ENCODE results near the gene DIPK1C.

Gene DIPK1C

DNA sequence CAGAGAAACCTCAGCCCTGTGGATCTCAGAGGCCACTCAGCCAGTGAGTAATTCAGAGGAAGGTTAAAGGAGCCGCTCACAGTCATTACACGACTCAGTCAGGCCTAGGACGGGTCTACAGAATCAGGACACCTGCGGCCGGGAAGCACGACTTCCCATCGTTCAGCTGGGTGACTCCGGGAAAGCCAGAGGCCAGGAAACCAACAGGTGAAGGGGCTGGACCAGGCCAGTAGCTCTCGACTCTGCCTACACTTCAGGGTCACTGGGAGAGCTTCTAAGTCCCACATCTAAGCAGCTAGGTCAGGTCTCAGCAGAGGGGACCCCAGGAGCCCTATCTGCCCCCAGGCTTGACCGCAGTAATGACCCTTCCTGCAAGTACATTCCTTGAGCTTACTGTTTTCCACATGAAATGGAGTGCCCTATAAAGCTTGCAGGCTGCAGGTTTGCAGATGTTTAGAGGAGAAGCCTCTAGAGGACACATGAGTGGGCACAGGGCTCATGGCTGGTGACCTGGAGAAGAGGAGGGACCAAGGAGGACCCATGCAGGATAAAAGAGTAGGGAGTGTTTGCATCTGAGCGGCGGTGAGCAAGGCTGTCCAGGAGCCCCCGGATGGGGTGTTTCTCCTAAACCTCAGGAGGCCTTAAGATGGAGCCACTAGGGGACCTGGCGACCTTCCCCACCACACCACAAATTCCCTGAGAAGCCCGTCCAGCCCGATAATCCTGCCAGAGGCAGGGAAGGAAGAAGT is 9.5 kb downstream of the DIPK1C start:
- DNase-seq = no peak

DNA sequence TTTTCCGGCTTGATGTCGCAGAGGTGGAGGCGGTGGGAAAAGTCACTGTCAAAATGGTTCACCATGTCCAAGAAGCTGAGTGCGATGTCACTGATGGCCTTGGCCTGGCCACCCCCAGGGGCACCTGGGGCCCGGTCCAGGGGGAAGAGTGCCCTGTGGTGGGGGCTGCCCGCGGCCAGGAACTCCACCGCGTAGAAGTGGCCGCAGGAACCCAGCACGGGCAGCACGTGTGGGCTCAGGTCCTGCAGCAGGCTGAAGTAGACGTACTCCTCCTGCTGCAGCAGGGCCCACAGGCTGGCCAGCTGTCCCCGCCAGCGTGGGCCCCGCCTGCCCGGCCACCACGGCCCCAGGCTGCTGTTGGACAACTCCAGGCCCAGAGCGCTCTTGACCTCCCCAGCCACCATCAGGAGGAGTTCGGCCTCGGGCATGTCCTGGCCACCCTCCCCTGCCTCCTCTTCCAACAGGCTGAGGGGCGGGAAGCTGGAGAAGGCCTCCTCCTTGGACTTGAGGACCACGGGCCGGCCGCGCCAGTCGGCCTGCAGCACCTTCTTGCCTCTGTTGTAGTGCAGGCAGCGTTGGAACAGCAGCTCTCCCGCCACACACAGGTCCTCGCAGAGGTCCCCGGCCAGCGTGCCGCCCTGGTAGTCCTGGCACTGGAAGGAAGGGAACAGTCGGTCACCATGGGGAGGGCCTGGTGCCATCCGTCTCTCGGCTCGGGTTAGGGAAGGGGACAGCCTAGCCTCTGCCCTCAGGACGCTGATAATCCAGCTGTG is 10.3 kb downstream of the DIPK1C start:
- no peak for DNase-seq

DNA sequence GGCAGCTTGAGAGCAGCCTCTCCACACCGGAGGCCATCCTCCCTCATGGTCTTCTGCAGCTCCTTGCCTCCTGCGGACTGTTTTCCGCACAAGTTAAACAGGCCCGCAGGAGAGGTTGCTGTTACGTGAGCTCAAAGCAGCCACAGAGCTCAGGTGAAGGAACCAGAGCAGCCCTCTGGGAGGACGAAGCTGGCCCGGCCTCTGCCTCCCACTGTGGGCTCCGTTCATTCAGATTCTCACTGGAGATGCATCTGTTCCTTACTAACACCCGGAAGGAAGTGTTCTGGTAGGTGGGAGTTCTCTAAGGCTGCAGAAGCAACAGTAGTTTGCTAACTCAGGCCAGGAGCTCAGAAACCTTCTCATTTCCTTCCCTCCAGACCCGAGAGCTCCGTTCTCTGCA is 10.9 kb downstream of the DIPK1C start:
- DNase-seq = no peak

DNA sequence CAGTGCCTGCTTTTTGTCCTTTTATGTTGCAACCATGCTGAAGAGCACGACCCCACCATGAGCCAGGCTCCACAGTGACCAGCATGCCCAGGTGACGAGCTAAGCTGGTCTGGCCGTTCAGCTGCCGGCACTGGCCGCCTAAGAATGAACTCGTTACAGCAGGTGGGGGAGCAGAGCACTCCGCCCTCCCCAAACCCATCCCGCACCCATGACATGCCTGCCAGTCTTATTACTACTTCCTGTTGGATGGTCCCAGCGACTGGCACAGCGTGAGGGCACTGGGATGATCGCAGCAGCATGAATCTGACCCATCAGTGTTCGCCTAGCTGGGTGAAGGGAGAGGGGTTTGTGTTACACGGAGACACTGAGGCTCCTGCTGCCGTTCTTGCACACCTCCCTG is 11.5 kb downstream of the DIPK1C start:
- no peak for DNase-seq

DNA sequence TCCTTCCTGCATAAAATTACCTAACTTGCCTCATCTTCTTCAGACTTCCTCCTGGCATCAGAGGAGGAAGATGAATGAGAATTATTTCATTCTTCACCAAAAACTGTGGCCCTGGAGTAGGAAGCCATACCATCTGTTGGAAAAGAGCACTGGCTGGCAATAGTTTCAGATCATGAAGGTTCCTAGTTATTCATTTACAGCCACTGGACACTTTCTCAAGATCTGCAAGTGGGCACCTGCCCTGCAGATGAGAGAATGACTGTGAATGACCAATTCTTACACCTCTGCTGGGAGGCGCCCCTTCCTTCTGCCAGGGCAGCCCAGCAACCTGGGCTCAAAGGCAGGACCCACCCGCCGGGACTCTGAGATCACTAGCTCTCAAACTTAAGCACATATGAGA is 13.0 kb downstream of the DIPK1C start:
- no peak for DNase-seq

DNA sequence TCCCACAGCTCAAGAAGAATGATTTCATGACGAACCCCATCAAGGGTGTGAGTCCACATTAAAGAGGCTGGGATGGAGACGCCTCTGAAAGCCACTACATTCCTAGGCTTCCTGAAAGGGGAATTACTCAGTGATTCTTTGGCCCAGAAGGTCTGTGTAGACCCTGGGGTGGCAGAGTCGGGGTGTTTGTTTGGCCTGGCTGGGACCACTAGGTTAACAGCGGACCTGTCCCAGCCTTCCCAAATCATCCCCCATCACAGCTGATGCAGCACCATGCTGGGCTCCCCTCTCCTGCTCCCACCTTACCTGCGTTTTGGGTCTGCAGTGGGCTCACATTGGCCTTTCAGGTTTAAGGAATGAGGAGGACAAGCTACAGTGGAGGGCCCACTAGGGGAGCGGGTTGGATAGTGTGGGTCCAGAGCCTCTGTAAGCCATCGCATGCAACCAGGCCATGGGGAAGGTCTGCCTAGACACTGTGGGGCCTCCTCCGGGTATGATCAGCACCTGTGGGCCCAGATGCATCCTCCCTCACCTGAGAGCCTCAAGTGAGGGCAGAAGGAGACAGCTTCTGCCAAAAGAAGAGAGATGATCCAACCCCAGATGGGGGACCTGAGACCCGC is 16.2 kb downstream of the DIPK1C start:
- DNase-seq = no peak

DNA sequence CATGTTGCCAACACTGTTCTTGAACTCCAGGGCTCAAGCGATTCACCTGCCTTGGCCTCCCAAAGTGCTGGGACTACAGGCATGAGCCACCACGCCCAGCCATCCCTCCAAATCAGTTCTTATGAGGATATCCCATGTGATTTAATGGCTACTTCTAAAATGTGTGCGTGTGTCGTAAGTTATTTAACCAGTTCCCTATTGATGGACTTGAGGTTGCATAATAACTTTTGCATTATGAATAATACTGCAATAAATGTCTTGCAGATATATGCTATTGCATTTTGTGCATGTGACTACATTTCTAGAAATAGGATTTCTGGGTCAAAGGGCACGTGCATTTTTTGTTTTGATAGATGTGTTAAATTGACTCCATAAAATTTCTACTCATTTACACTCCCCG is 19.0 kb downstream of the DIPK1C start:
- no peak for DNase-seq

DNA sequence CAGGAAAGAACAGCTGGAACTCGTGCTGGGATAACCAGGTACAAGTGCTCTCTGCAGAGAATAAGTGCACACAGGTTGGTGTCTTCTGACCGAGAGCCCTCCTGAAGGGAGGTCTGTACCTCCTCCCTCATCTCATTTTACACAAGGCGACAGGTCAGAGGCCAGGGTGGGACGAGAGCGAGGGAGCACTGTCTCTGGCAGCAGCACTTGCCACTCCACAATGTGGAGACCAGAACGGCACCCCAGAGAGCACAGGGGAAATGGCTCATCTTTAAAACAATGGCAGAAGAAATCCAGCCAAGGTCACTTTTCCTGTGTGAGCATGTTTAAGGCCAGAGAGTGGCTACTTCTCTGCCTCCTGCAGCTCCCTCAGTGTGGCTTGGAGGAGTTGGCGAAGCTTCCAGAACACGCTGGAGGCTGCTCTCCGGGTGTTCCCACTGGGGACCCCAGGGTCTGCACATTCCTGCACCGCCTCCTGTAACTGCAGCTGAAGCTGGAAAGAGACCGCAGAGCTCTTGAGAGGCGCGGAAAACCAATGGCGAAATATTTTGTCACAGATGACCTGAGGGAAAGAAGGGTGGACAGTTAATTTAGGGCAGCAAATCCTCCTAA is 20.8 kb downstream of the DIPK1C start:
- DNase-seq = no peak

DNA sequence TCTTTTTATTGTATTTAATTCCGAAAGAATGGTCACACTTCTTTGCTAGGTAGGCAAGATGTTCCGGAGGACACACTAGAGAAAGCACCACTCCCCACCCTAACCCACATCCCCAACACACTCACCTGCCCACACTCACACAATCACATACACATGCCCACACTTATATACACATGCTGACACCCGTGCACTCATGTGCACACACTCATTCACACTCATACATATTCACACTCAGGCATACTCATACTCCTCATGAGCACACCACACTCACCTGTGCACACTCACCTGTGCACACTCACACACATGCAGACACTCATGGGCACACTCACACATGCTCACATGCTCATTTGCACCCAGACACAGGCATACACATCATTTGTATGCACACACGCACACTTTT is 21.4 kb downstream of the DIPK1C start:
- DNase-seq = no peak

DNA sequence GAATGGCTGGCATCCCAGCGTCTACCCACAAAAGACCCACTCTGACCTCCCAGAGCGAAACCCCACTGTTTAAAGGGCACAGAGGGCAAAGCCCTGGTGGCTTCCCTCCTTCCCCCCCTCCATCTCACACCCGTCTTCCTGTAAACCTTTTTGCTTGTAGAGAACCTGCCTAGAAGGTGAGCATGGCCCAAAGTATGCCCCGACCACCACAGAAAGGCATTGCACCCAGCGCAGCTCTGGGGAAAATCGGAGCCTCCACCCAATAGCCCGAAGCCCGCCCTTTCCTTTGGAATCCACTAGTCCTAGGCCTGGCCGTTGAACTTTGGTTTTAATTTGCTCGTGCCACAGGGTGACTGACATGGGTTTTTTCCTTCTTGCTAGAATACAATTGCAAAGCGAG is 22.6 kb downstream of the DIPK1C start:
- DNase-seq = no peak

DNA sequence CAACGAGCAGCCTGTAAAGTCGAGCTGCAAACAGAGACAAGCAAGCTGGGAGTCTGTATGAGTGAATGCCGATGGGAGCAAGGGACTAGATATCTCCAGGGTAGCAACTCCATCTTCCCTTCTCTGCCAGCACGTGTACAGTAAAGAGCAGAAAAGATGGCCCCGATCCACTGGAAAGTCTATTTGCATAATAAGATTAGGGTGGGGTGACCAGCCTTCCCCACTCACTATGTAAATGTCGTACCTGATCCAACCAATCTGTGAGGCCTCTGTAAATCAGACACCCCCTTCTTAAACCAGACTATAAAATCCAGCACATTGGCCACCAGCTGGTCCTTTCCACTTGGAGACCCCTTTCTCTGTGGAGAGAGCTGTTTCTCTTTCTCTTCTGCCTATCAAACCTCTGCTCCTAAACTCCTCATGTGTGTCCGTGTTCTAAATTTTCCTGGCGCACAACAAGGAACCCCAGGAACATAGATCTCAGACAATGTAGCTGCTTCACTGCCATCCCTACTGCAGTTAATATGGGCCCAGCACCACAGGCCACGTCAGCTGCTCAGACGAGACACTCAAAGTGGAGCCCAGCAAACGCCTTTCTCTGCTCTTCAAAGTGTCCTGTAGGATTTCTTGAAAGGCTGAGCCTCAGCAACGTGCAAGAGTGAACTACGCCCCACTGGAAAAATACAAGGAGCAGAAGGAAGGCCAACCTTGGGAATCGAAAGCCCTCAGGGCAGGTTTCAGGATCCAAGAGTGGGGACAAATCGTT is 26.1 kb downstream of the DIPK1C start:
- DNase-seq = no peak

DNA sequence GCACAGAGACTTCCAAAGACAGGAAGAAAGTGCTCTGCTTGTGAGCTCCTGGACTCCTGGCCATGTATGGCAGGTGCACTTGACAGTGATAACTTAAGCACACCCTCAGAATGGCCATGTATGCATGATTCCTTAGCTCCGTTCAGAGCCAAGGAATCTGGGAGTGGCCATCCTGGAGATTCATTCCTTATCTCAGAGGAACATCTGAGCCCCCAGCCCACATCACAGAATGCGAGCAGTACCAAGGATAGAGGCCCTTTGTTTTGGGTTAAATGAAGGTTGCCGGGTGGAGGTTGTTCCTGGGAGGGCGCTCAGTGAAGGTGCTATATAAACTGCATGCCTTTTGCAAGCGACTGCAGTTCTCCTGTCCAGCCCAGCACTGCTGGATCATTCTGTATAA is 26.9 kb downstream of the DIPK1C start:
- no peak for DNase-seq

DNA sequence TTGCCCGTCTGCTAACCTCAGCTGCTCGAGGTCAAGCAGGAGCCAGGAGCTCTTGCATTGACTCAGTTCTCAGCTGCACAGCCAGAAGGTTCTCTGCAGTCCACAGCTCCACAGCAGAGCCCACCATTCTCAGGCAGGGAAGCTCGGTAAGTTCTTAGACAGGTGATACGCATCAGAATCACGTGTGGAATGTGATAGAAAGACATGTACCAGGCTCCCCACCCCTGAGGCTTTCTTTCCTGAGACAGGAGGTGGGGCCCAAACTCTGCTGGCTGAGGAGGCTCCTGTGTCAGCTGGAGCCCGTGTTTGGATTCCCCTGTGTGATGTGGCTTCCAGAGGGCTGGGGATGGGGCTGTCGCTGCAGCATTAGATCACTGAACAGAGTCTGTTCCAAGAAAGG is 28.0 kb downstream of the DIPK1C start:
- no peak for DNase-seq

DNA sequence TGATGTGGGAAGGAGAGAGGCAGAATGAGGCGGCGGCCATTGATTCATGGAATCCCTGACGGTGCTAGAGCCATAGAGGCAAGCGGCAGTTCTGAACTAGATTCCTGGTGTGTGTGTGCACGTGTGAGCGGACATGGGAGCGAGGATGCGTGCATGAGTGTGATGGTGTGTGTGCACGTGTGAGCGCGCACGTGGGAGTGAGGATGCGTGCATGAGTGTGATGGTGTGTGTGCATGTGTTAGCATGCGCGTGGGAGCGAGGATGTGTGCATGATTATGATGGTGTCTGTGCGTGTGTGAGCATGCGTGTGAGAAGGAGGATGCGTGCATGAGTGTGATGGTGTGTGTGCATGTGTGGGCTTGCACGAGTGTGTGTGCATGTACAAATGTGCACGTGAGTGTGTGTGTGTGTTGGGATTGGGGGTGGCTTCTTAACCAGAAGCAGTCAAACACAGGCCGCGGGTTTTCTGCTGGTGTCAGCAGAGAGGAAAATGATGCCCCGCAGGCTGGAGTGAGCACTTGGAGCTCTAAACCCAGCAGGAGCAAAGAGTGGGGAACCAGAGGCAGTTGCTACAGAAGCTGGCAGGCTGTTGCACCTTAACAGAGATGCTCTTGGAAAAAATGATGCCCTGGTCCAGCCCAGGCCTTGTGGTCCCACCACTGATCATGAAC is 29.5 kb downstream of the DIPK1C start:
- DNase-seq = no peak

DNA sequence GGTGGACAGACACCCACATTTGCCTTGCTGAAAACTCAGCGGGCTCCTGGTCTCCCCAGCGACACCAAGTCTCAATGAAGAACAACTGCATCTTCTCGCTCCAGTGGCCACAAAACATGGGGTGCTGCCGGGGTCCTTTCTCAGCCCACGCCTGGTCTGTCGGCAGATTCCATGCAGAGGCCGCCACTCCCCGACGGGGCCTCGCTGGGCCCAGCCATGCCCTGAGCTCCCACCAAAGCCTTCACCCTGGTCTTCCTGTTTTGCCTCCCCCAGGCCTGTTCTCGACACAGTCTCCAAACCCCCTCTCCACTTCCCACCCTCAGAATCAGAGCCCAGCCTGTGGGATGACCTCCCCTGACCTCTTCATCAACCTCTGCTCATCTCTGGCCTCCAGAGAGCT is 31.2 kb downstream of the DIPK1C start:
- DNase-seq = no peak

DNA sequence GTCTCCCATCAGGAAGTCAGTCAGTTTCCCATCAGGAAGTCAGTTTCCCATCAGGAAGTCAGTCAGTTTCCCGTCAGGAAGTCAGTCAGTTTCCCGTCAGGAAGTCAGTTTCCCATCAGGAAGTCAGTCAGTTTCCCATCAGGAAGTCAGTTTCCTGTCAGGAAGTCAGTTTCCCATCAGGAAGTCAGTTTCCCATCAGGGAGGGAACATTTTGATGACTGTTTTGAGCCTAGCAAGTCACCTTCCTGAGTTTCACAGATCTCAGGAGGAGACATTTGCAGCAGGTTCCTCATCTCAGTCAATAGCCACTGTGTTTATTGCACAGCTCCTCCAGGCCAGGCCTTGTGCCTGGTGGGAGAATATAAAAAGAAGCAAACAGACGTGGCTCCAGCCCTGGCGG is 31.9 kb downstream of the DIPK1C start:
- no peak for DNase-seq

DNA sequence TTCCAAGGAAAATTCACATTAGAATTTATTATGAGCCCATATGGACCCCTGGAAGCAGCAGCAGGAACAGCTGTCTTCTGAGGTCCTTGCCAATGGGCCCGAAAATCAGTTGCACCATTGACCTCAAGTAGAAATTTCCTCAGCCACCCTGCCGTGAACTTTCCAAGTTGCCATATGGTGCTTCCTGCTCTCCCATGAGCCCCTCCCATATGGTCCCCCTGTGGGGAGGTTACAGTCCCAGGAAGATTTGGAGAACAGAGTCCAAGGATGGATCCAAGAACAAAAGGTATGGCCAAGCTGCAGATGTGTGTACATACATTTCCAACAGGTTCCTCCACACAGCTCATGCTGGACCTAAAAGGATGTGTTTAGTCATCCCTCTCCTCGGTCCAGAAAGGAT is 34.6 kb downstream of the DIPK1C start:
- no peak for DNase-seq

DNA sequence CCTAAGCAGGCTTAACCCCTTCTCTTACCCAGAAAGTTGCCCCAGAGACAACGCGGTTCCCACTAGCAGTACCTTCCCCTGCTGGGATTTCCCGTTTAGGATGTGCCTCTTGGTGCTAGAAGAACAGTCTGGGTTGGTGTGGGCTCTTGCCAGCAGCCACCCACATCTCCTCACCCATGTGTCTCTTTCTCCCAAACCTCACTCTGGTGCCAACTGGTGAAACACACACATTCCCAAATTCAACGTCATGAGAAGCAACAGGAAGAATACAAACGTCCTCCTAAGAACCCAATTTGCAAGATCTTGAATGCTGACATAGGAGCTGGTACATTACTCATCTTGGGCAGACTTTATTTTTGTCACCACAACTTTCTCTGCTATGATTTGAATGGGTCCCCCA is 36.2 kb downstream of the DIPK1C start:
- DNase-seq = no peak

DNA sequence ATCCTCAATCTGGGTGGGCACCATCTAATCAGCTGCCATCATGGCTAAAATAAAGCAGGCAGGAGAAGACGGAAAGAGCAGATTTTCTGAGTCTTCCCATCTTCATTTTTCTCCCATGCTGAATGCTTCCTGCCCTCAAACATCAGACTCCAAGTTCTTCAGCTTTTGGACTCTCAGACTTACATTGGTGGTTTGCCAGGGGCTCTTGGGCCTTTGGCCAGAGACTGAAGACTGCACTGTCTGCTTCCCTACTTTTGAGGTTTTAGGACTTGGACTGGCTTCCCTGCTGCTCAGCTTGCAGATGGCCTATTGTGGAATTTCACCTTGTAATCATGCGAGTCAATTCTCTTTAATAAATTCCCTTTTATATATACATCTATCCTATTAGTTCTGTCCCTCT is 36.6 kb downstream of the DIPK1C start:
- no peak for DNase-seq

DNA sequence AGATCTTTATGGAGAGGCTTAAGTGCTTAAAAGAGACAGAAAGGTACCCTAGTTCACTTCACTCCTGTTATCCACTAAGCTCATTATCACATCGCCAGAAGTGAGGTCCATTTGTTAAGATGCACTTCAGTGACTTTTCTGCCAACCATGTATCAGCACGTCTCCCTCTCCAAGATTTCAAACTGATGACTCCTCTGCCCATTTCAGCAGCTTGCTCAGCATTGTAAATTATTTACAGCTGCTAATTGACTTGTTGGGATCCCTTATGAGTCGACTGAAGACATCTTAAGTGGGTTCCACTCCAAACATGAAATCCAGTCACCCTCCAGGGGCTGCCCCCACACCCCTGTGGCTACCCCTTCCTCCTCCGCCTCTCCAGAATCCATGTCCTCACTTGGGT is 37.3 kb downstream of the DIPK1C start:
- no peak for DNase-seq

DNA sequence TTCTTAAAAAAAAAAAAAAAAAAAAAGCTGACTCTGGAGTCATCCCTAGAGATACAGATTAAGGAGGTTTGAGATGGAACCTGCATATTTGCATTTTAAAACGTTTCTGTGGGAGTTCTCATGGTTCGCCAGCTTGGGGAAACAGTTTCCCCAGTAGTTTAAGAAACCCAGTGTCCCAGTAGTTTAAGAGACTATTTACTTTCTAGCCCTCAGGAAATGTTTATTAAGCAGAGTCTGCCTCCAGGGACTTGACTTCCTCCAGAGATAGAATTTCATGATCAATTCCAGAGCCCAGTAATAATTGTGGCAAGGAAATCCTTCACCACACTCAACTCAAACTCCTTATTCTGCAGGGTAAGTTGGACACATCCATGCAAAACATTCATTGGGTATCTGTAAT is 39.1 kb downstream of the DIPK1C start:
- DNase-seq = no peak

DNA sequence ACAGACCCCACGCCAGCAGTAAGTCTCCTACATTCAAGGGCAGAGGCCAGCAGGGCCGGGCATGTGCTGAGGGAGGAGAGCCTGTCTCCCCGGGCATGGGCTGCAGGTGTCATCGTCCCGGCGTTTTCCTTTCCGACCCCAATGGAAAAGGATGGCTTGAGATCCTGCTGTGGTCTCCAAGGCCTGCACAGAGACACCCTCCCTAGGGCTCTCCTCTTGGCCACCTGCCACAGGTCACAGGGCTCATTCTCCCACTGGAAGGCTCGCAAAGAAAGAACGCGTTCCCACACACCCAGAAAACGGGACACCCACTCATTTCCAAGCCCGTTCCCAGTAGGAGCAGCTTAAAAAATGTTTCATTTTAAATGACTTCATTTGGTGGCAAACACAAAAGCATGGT is 41.0 kb downstream of the DIPK1C start:
- no peak for DNase-seq

Data from fibroblast of skin of right quadriceps (primary cell).